CD4-positive, alpha-beta memory T cell (primary cell): ENCODE measurements around the gene SLC17A9. TPM values are rescaled to one million over a fixed set of nuclear protein-coding genes. Genes with fewer than 3 reads are reported as not detected.

ENCODE experiments used
- CTCF ChIA-PET: fragments of 350-600 bp; sonication (Branson Sonifier 250); formaldehyde crosslinking; loops from one replicate; lab custom pipeline; 2021; ENCODE audit warnings: inconsistent platforms; ENCODE audit not compliant: partially characterized antibody; lab: Charles Lee
- POLR2A ChIA-PET: fragments of 350-600 bp; sonication (Branson Sonifier 250); formaldehyde crosslinking; loops from one replicate; lab custom pipeline; 2021; ENCODE audit not compliant: partially characterized antibody; lab: Charles Lee
- DNase-seq, 5 donors: peaks; one replicate each; pipeline versions ENCODE4 v3.0.0 to v3.0.0-alpha.2; 2020 to 2022; ENCODE audit warnings: mixed read lengths in 1 of 5
- H3K27ac ChIP-seq: one replicate; pipeline ENCODE4 v1.7.0; 2013; ENCODE audit warnings: low read depth, low read length
- H3K27me3 ChIP-seq: 2 replicates; pipeline ENCODE4 v1.7.0; 2013; ENCODE audit warnings: mild to moderate bottlenecking, low read length, moderate library complexity; ENCODE audit not compliant: insufficient read depth
- H3K36me3 ChIP-seq: 2 replicates; pipeline ENCODE4 v1.7.0; 2013; ENCODE audit warnings: mild to moderate bottlenecking, low read length, moderate library complexity; ENCODE audit not compliant: insufficient read depth
- H3K4me1 ChIP-seq: 2 replicates; pipeline ENCODE4 v1.7.0; 2013; ENCODE audit warnings: mild to moderate bottlenecking, low read length, moderate library complexity; ENCODE audit not compliant: insufficient read depth
- H3K4me3 ChIP-seq, 2 donors: one replicate each; pipeline ENCODE4 v1.7.0; 2013; ENCODE audit warnings: low read length in 2 of 2, mild to moderate bottlenecking in 1 of 2
- H3K9me3 ChIP-seq, 2 donors: one replicate each; pipeline ENCODE4 v1.7.0; 2013; ENCODE audit warnings: low read length in 2 of 2, control low read depth in 1 of 2; ENCODE audit not compliant: control insufficient read depth in 1 of 2
- H3K27ac Mint-ChIP-seq, 7 donors: one replicate each; pipeline ENCODE4 v1.8.0; 2020 to 2021; ENCODE audit warnings: mixed read lengths in 7 of 7, mild to moderate bottlenecking in 6 of 7, inconsistent platforms in 3 of 7, moderate library complexity in 3 of 7
- H3K27me3 Mint-ChIP-seq, 2 donors: one replicate each; pipeline ENCODE4 v1.8.0; 2020 to 2021; ENCODE audit warnings: mixed read lengths in 2 of 2
- H3K36me3 Mint-ChIP-seq, 2 donors: one replicate each; pipeline ENCODE4 v1.8.0; 2020 to 2021; ENCODE audit warnings: mixed read lengths in 2 of 2, inconsistent platforms in 1 of 2, mild to moderate bottlenecking in 1 of 2
- H3K4me1 Mint-ChIP-seq, 4 donors: one replicate each; pipeline ENCODE4 v1.8.0; 2020 to 2021; ENCODE audit warnings: mixed read lengths in 4 of 4, mild to moderate bottlenecking in 1 of 4
- H3K4me3 Mint-ChIP-seq, 8 donors: one replicate each; pipeline ENCODE4 v1.8.0; 2020 to 2021; ENCODE audit warnings: mixed read lengths in 8 of 8, mild to moderate bottlenecking in 7 of 8, moderate library complexity in 6 of 8, inconsistent platforms in 3 of 8
- H3K9me3 Mint-ChIP-seq, 8 donors: one replicate each; pipeline ENCODE4 v1.8.0; 2020 to 2021; ENCODE audit warnings: mixed read lengths in 8 of 8, mild to moderate bottlenecking in 5 of 8, inconsistent platforms in 3 of 8, moderate library complexity in 1 of 8
- intact Hi-C: fragments of 100-400 bp; cut with micrococcal nuclease; formaldehyde crosslinking; loops from one replicate; pipeline ENCODE4 v1.15.1; 2023
- polyA plus RNA-seq, 2 donors: library from polyadenylated mRNA; unstranded; fragments of 300-500 nt; fragmentation: Illumina TruSeq; gene quantifications; one replicate each; pipeline ENCODE4 v1.2.3, GENCODE V29; 2021
- total RNA-seq, 2 experiments: library from RNA; stranded (reverse); gene quantifications; one replicate each; pipeline ENCODE4 v1.2.3, GENCODE V29; 2021

Gene SLC17A9
- total and polyA plus RNA-seq, 4 experiments from 2014 or later = 0.13 to 2.4 (median 2.1) TPM; not detected in 1

- Mint-ChIP-seq H3K27ac (peak overlapping the region in 2 of 7 donors; percentile 15 to 42), H3K9me3 (peaks cover 3 to 24% (median 17%) of the 10 kb centered on the region in 8 donors), H3K27me3 (peaks cover 50% of the 10 kb centered on the region in 2 donors), H3K4me1 (peaks cover 7 to 33% (median 19%) of the 10 kb centered on the region in 4 donors), H3K36me3 (peaks cover 0 to 5% of the 10 kb centered on the region in 2 donors), H3K4me3 (no peak overlapping the region)
- Histone ChIP-seq H3K9me3 (no peaks in the 10 kb centered on the region), H3K27ac (no peak overlapping the region), H3K27me3 (peaks cover 15% of the 10 kb centered on the region), H3K36me3 (no peaks in the 10 kb centered on the region), H3K4me1 (peaks cover 37% of the 10 kb centered on the region), H3K4me3 (no peak overlapping the region)
- ChIA-PET POLR2A (no interaction called here), CTCF (interaction anchor here (0.7 to 2.4 kb wide), 7 partner anchors 9 to 139 kb away, joined by 3 to 13 read pairs (median 3); no protein-coding TSS in a partner anchor)
- no peak for DNase-seq
- intact Hi-C loops = no loop called here
These were observed 59.3 kb downstream of the SLC17A9 start for GRCh38 chr20:63011798-63012197.

- H3K4me1 ChIP-seq = peaks cover 24% of the 10 kb centered on the region
- Mint-ChIP-seq H3K4me3 (no peak overlapping the region), H3K9me3 (peaks cover 3 to 24% (median 17%) of the 10 kb centered on the region in 8 donors), H3K27ac (no peak overlapping the region), H3K27me3 (peaks cover 47 to 48% of the 10 kb centered on the region in 2 donors), H3K36me3 (peaks cover 0 to 5% of the 10 kb centered on the region in 2 donors), H3K4me1 (peaks cover 7 to 25% (median 16%) of the 10 kb centered on the region in 4 donors)
- intact Hi-C loops = no loop called here
- H3K4me3 ChIP-seq = no peak overlapping the region
- H3K9me3 ChIP-seq = no peaks in the 10 kb centered on the region
- DNase-seq = no peak
- H3K36me3 ChIP-seq = no peaks in the 10 kb centered on the region
- peaks cover 15% of the 10 kb centered on the region for H3K27me3 ChIP-seq
- H3K27ac ChIP-seq = no peak overlapping the region
- POLR2A ChIA-PET = no interaction called here
- CTCF ChIA-PET = no interaction called here
These were observed 60.7 kb downstream of the SLC17A9 start for GRCh38 chr20:63013207-63013606.

- Mint-ChIP-seq H3K4me1 (peaks cover 7 to 14% (median 9%) of the 10 kb centered on the region in 4 donors), H3K4me3 (no peak overlapping the region), H3K27me3 (peaks cover 45 to 46% of the 10 kb centered on the region in 2 donors), H3K9me3 (peaks cover 3 to 24% (median 17%) of the 10 kb centered on the region in 8 donors), H3K27ac (no peak overlapping the region), H3K36me3 (peaks cover 0 to 5% of the 10 kb centered on the region in 2 donors)
- intact Hi-C loops = no loop called here
- ChIA-PET CTCF (no interaction called here), POLR2A (interaction anchor here (0.7 kb wide), 1 partner anchor 115 kb away, joined by 3 read pairs; no protein-coding TSS in a partner anchor)
- Histone ChIP-seq H3K27me3 (peaks cover 4% of the 10 kb centered on the region), H3K27ac (no peak overlapping the region), H3K9me3 (no peaks in the 10 kb centered on the region), H3K4me3 (no peak overlapping the region), H3K4me1 (peaks cover 15% of the 10 kb centered on the region), H3K36me3 (no peaks in the 10 kb centered on the region)
- no peak for DNase-seq
These were observed 61.8 kb downstream of the SLC17A9 start for GRCh38 chr20:63014287-63014686.

DNA sequence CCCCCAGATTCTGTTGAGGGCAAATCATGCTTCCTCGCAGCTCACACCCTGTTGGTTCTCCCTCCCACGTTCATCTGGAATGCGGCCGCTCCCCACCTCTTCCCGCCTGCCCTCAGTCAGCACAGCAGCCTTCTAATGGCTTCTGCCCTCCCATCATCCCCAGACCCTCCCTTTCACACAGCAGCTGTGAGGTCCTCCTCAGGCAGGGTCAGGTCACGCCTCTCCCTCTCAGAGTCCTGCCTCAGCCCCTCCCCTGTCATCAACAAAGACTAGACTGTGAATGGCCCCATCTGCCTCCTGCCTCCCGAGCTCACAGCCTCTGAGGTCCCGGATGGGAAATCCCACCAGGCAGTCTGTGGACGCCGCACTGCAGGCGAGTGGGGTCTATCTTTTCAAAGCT lies 62.2 kb downstream of the SLC17A9 start:
- peaks cover 3 to 24% (median 17%) of the 10 kb centered on the region in 8 donors for H3K9me3 Mint-ChIP-seq
- Histone ChIP-seq H3K4me3 (no peak overlapping the region), H3K9me3 (no peaks in the 10 kb centered on the region), H3K4me1 (peaks cover 10% of the 10 kb centered on the region), H3K27ac (no peak overlapping the region), H3K36me3 (no peaks in the 10 kb centered on the region), H3K27me3 (peaks cover under 1% of the 10 kb centered on the region)
- ChIA-PET CTCF (no interaction called here), POLR2A (interaction anchor here (0.7 kb wide), 1 partner anchor 115 kb away, joined by 3 read pairs; no protein-coding TSS in a partner anchor)
- peaks cover 7 to 13% (median 9%) of the 10 kb centered on the region in 4 donors for H3K4me1 Mint-ChIP-seq
- no peak for DNase-seq
- no peak overlapping the region for H3K4me3 Mint-ChIP-seq
- H3K27me3 Mint-ChIP-seq = peaks cover 49 to 50% of the 10 kb centered on the region in 2 donors
- H3K36me3 Mint-ChIP-seq = peaks cover 0 to 5% of the 10 kb centered on the region in 2 donors
- H3K27ac Mint-ChIP-seq = no peak overlapping the region
- intact Hi-C loops = no loop called here

GRCh38 chr20:63015147-63015661 lies 62.7 kb downstream of the SLC17A9 start:
- H3K9me3 Mint-ChIP-seq = peaks cover 3 to 24% (median 17%) of the 10 kb centered on the region in 8 donors
- peaks cover 0 to 3% of the 10 kb centered on the region in 2 donors for H3K36me3 Mint-ChIP-seq
- CTCF ChIA-PET = no interaction called here
- H3K9me3 ChIP-seq = no peaks in the 10 kb centered on the region
- intact Hi-C loops = no loop called here
- H3K27me3 ChIP-seq = no peaks in the 10 kb centered on the region
- H3K4me3 Mint-ChIP-seq = no peak overlapping the region
- H3K4me1 Mint-ChIP-seq = peaks cover 4 to 8% (median 5%) of the 10 kb centered on the region in 4 donors
- DNase-seq = no peak
- peaks cover 6% of the 10 kb centered on the region for H3K4me1 ChIP-seq
- POLR2A ChIA-PET = no interaction called here
- H3K27ac ChIP-seq = no peak overlapping the region
- no peak overlapping the region for H3K4me3 ChIP-seq
- H3K27me3 Mint-ChIP-seq = peaks cover 47 to 48% of the 10 kb centered on the region in 2 donors
- no peaks in the 10 kb centered on the region for H3K36me3 ChIP-seq
- H3K27ac Mint-ChIP-seq = no peak overlapping the region

DNA sequence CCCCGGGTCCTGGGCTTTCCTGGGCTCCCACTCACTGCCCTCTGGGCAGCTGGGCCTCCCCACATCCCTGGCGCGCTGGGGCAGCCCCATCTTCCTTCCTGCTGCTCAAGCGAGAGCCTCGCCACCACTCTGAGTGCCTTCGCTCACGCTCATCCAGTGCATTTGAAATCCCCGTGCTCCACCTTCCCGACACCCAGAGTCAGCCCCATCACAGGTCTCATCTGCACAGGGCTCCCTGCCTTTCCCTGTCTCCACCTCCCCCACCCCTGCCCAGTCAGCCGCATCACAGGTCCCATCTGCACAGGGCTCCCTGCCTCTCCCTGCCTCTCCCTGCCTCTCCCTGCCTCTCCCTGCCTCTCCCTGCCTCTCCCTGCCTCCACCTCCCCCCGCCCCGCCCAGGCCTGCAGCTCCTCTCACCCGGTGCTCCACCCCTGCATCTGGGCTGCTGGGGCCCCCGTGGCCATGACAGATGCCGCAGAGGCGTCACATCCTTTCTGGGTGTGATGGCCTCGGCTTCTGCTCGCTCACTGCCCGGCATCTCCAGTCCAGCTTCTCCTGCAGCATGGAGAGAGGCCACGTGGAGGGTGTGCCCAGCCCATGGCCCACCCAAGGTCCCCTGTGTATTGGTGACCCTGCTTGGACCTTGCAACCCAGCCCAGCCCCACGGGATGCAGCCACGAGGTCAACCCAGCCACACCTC lies 63.3 kb downstream of the SLC17A9 start:
- POLR2A ChIA-PET = no interaction called here

GRCh38 chr20:63016514-63017075 lies 64.1 kb downstream of the SLC17A9 start:
- intact Hi-C loops = no loop called here
- no peaks in the 10 kb centered on the region for H3K4me1 ChIP-seq
- H3K27ac ChIP-seq = no peak overlapping the region
- Mint-ChIP-seq H3K27ac (no peak overlapping the region), H3K4me3 (no peak overlapping the region), H3K27me3 (peaks cover 46% of the 10 kb centered on the region in 2 donors), H3K9me3 (peaks cover 3 to 23% (median 17%) of the 10 kb centered on the region in 8 donors), H3K36me3 (peaks cover 0 to 3% of the 10 kb centered on the region in 2 donors), H3K4me1 (peaks cover 0 to 3% (median under 1%) of the 10 kb centered on the region in 4 donors)
- H3K36me3 ChIP-seq = no peaks in the 10 kb centered on the region
- DNase-seq = no peak
- no peaks in the 10 kb centered on the region for H3K27me3 ChIP-seq
- H3K9me3 ChIP-seq = no peaks in the 10 kb centered on the region
- CTCF ChIA-PET = no interaction called here
- H3K4me3 ChIP-seq = no peak overlapping the region
- POLR2A ChIA-PET = no interaction called here

More for the DNA sequence above, 63.3 kb downstream of the SLC17A9 start:
- Mint-ChIP-seq H3K4me3 (no peak overlapping the region), H3K27me3 (peaks cover 48 to 50% of the 10 kb centered on the region in 2 donors), H3K27ac (no peak overlapping the region), H3K36me3 (peaks cover 0 to 3% of the 10 kb centered on the region in 2 donors), H3K9me3 (peaks cover 3 to 21% (median 17%) of the 10 kb centered on the region in 8 donors), H3K4me1 (peaks cover 0 to 4% (median 2%) of the 10 kb centered on the region in 4 donors)
- Histone ChIP-seq H3K9me3 (no peaks in the 10 kb centered on the region), H3K4me1 (no peaks in the 10 kb centered on the region), H3K4me3 (no peak overlapping the region), H3K36me3 (no peaks in the 10 kb centered on the region), H3K27me3 (no peaks in the 10 kb centered on the region), H3K27ac (no peak overlapping the region)
- intact Hi-C loops = no loop called here
- peak in 1 of 5 donors; percentile 36 for DNase-seq
- CTCF ChIA-PET = no interaction called here
